HG03521 (cell line): Measurements from ENCODE around the gene ARHGEF10L.
"Not testable (repeated sequence)": the region's sequence is repeated elsewhere in the genome, so short reads cannot be mapped to it uniquely, and the experiment has no call there.

Experiments used
- ATAC-seq: cut with Tn5 transposase; IDR thresholded peaks from one replicate; pipeline ENCODE4 v1.9.1; 2021; ENCODE audit warnings: mild to moderate bottlenecking, moderate library complexity; ENCODE audit not compliant: unreplicated experiment

Gene ARHGEF10L, protein sequence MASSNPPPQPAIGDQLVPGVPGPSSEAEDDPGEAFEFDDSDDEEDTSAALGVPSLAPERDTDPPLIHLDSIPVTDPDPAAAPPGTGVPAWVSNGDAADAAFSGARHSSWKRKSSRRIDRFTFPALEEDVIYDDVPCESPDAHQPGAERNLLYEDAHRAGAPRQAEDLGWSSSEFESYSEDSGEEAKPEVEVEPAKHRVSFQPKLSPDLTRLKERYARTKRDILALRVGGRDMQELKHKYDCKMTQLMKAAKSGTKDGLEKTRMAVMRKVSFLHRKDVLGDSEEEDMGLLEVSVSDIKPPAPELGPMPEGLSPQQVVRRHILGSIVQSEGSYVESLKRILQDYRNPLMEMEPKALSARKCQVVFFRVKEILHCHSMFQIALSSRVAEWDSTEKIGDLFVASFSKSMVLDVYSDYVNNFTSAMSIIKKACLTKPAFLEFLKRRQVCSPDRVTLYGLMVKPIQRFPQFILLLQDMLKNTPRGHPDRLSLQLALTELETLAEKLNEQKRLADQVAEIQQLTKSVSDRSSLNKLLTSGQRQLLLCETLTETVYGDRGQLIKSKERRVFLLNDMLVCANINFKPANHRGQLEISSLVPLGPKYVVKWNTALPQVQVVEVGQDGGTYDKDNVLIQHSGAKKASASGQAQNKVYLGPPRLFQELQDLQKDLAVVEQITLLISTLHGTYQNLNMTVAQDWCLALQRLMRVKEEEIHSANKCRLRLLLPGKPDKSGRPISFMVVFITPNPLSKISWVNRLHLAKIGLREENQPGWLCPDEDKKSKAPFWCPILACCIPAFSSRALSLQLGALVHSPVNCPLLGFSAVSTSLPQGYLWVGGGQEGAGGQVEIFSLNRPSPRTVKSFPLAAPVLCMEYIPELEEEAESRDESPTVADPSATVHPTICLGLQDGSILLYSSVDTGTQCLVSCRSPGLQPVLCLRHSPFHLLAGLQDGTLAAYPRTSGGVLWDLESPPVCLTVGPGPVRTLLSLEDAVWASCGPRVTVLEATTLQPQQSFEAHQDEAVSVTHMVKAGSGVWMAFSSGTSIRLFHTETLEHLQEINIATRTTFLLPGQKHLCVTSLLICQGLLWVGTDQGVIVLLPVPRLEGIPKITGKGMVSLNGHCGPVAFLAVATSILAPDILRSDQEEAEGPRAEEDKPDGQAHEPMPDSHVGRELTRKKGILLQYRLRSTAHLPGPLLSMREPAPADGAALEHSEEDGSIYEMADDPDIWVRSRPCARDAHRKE (N-terminal part only)

DNA sequence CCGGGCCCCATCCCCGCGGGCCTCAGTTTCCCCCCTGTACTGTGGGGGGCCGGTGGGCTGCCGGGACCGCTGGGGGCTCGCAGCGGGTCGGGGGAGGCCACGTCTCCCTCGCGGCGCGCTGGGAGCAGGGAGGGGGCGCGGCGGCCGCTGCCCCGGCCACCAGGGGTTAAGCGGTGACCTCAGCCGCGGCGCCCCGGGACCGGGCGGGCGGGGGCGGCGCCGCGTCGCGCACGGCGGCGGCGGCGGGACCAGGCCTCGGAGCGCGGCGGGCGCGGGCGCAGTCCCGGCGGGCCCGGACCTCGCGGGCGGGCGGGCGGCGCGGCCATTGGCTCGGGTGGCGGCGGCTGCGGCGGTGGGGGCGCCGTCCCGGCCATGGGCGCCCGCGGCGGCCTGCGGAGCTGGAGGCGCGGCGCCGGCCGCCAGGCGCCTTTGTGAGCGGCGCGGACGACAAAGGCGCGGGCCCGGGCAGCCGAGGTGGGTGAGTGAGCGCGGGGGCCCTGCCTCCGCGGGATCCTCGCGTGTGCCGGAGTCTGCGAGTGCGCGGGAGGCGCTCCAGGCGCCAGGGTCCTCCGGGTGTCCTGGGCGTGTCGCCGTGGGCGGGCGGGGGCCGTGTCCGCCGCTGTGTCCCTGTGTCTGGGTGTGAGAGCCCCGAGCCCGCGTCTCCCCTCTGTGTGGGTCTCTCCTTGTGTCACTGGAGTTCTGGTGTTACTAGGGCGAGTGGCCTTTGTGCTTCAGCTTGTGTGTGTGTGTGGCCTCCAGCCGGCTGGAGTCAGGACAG is at the start of gene ARHGEF10L:
ARHGEF10L (plus strand) TSS at position 222 of the 778 bp plus-strand sequence. CDS start 40,898 bp downstream, outside the sequence.
- ATAC-seq, result no peak

DNA sequence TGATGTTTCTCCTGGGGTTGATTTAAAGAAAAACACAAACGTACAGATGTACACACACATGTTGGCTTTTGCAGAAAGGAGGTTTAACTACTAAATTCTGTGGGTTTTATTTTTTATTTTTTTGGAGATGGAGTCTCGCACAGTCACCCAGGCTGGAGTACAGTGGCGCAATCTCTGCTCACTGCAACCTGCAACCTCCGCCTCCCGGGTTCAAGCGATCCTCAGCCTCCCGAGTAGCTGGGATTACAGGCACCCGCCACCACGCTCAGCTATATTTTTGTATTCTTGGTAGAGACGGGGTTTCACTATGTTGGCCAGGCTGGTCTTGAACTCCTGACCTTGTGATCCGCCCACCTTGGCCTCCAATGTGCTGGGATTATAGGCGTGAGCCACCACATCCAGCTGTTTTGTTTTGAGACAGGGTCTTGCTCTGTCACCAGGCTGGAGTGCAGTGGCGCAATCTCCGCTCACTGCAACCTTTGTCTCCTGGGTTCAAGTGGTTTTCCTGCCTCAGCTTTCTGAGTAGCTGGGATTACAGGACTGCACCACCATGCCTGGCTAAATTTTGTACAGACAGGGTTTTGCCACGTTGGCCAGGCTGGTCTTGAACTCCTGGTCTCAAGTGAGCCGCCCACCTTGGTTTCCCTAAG is 49.6 kb upstream of the ARHGEF10L start:
- ATAC-seq, result not testable (repeated sequence)

- ATAC-seq, result not testable (repeated sequence)
Measured at GRCh38 chr1:17490667-17491066, 48.8 kb upstream of the ARHGEF10L start.

DNA sequence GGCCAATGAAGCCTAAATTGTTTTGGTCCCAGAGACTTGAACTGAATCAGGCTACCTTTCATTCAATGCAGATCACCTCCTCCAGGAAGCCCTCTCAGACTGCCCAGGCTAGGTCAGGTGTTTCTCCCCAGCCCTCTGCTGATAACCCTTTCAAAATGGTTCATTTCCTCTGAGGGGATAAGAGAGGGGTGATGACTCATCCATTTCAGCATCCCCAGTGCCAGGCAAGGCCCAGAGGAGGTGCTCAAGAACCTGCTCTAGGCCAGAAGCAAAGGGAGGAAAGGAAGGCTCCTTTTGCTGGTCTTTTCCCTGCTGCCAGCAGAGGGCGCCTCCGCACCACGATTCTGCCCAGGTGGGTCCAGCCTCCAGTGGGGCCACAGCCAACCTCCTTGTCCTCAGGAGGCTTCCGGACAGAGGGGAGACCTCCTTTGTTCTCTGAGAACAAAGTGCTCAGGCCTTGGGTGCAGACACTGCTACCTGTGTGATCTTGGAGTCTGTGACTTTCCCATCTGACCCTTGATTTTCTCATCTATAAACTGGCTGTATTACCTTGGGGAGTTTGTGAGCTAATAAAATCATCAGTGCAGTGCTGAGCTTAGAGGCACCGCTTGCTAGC is 45.3 kb upstream of the ARHGEF10L start:
- ATAC-seq, result no peak

DNA sequence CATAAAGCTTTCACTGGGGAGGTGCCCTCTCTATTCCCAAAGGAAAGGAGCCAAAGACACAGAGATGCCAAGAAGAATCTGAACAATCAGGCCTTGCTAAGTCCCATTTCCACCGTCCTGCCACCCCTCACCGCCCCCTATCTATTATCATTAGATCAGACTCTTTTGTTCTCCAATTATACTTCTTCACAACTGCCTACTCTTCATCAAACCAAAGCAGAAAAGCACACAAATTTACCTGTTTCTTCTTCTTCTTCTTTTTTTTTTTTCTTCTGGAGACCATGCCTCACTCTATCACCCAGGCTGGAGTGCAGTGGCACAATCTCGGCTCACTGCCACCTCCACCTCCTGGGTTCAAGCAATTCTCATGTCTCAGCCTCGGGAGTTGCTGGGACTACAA is 43.1 kb upstream of the ARHGEF10L start:
- no peak for ATAC-seq

DNA sequence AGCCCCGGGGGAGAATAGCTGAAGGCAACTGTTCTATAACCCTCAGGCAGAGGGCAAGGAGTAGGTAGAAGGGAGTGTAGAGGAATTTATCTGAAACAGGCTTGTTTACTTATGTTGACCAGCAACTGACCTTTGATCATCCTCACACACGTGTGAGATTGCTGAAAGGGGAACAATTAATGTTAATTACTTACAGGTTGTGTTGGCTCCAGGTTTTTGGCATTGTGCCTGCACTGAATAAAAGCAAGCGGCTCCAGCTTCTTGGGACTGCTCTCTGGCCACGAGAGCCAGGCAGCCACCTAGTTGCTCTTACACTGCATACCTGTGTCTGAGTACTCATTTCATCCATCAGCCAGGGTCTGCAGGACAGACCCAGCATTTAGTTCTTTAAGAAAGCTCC is 41.3 kb upstream of the ARHGEF10L start:
- no peak for ATAC-seq

DNA sequence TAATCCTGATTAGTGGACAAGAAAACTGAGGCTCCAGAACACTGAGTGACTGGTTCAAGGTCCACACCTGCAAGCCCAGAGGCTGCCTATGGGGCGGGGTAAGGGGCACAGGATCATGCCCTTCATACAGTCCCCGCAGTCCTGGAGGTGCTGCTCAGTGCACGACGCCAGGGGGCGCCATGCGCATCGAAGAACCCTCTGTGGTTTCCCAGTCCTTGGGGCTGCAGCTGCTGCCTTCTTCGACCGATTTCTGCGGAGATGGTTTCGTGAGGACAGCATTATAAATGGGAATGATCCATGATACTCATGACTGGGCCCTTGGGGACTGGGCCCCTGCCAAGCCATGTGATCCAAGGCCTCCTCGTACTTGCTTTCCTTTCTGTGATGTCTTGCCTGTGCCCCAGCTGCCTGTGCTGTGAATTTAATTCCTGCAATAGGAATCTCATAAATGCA is 37.1 kb upstream of the ARHGEF10L start:
- no peak for ATAC-seq

- no peak for ATAC-seq
Measured at GRCh38 chr1:17503146-17503545, 36.4 kb upstream of the ARHGEF10L start.

DNA sequence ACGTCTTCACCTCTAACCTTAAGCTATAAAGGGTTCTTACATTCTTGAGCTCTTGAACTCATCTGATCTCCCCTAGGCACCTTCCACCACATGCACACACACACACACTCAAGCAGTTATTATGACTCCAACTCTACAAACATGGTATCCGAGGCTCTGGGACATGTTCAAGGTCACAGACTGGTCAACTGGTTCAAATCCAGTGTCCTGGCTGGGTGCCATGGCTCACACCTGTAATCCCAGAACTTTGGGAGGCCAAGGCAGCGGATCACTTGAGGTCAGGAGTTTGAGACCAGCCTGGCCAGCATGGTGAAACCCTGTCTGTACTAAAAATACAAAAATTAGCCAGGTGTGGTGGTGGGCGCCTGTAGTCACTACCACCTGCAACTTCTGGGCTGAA is 32.3 kb upstream of the ARHGEF10L start:
- ATAC-seq, result not testable (repeated sequence)

DNA sequence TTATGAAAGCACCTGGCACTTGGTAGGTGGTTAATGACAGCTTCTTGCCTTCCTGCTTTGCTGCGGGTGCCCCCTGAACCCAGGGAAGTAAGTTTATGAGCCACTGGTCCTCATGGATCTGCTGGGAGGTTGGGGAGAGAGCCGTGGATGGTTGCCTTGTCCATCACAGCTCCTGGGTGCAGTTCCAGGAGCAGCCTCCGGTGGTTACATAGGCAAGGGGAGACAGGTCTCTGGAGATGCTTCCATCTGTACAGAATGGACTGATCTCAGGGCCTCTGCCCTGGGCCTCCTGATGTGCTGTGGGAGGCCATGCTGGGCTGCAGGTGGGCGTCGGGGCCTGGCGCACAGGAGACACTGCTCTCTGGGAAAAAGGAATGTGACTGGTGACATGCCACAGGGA is 31.6 kb upstream of the ARHGEF10L start:
- no peak for ATAC-seq

DNA sequence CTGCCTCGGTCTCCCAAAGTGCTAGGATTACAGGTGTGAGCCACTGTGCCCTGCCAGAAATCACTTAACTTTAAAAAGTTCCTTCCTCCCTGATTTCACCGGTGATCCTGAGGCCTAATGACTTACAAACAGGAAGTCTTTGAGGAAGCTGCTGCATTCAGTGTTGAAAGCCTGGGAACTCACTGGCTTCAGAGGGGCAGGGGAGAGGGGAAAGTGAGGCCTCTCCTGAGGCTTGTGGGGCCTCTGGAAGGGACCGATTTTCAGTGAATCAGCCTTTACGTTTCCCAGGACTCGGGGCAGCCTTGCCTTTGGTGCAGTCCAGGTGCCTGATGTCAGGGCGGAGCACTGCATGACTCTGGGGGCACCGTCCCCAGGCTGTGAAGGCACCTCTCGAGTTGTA is 30.1 kb upstream of the ARHGEF10L start:
- ATAC-seq, result no peak

- no peak for ATAC-seq
Measured at GRCh38 chr1:17510138-17510537, 29.4 kb upstream of the ARHGEF10L start.

GRCh38 chr1:17511188-17511587 is 28.3 kb upstream of the ARHGEF10L start:
- ATAC-seq, result no peak

DNA sequence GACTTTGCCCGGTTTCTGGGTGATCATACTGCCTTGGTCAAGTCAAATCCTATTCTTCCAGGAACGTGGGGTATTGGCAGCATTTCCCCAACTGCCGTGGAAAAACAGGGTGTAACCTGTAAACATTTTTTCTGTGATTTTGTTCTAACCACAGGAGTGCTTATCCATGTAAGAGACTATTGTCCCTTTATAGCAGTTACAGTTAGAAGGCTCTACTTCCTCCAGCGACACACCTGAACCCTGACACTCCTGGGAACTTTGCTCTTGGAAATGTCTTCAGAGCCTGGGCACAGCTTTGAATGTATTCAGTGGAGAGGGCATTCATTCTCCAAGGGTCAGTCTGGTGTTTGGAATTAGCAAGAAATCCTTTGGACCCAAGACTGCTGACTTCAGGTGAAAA is 26.4 kb upstream of the ARHGEF10L start:
- no peak for ATAC-seq

DNA sequence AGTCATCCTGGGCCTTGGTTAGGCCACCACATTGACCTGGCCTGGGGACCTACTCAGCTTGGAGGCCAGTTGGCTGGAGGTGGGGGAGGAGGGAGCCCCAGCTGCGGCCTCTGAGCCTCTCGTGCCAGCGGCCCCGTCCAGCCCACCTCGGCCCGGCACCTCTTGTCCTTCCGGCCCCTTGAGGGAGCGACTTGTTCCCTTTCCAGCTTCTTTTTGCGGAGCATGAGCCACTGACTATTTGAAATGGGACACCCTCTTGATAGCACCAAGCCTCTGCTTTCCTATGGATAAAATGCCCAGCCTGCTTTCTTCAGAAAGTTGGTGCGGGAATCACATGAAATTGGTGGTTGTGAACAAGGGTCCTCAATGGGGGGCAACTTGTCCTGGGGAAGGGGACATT is 24.7 kb upstream of the ARHGEF10L start:
- ATAC-seq, result no peak

GRCh38 chr1:17515902-17516301 is 23.6 kb upstream of the ARHGEF10L start:
- ATAC-seq, result no peak

GRCh38 chr1:17516303-17517214 is 22.9 kb upstream of the ARHGEF10L start:
- no peak for ATAC-seq

- no peak for ATAC-seq
Measured at GRCh38 chr1:17520041-17520440, 19.5 kb upstream of the ARHGEF10L start.
